K562 (cell line): ENCODE results near the gene GGNBP2. TPM values are rescaled to one million over a fixed set of nuclear protein-coding genes. Genes with fewer than 3 reads are reported as not detected.

Source experiments
- BACH1 ChIP-seq: fragments of 200-800 bp; sonication (Bioruptor generic); IDR thresholded peaks from 2 replicates; pipeline ENCODE4 v1.6.1; 2016; ENCODE audit warnings: missing genetic modification characterization, missing compliant biosample characterization
- FIP1L1 ChIP-seq: fragments of 200-400 bp; formaldehyde crosslinking; IDR thresholded peaks from 2 replicates; pipeline ENCODE4 v1.6.1; 2018; ENCODE audit warnings: mild to moderate bottlenecking, low read depth, low read length; ENCODE audit not compliant: poor library complexity, severe bottlenecking
- FOXK2 ChIP-seq, 2 experiments: fragments of 450-650 bp; IDR thresholded peaks in 1 of 2; conservative IDR thresholded peaks in 1 of 2; 2 replicates each; pipeline ENCODE4 v1.6.1; 2016; ENCODE audit warnings: low read depth in 2 of 2, mild to moderate bottlenecking in 1 of 2
- HDAC1 ChIP-seq, 2 experiments: fragments of 450-650 bp; IDR thresholded peaks; 2 replicates each; pipeline ENCODE4 v1.6.1; 2016 to 2017; ENCODE audit warnings: inconsistent platforms in 1 of 2, mild to moderate bottlenecking in 1 of 2, moderate library complexity in 1 of 2
- KAT7 ChIP-seq: sonication (generic); formaldehyde crosslinking; IDR thresholded peaks from 2 replicates; pipeline ENCODE4 v1.8.0; 2022; ENCODE audit warnings: missing genetic modification reagents, mild to moderate bottlenecking, borderline replicate concordance
- LEF1 ChIP-seq: fragments of 450-650 bp; IDR thresholded peaks from 2 replicates; pipeline ENCODE4 v1.6.1; 2016; ENCODE audit warnings: mild to moderate bottlenecking
- NCOA1 ChIP-seq: fragments of 450-650 bp; IDR thresholded peaks from 2 replicates; pipeline ENCODE4 v1.6.1; 2016; ENCODE audit warnings: low read depth
- NFIC ChIP-seq: fragments of 450-650 bp; IDR thresholded peaks from 2 replicates; pipeline ENCODE4 v1.6.1; 2017; ENCODE audit warnings: mild to moderate bottlenecking, inconsistent platforms
- TAF7 ChIP-seq: fragments of 450-650 bp; IDR thresholded peaks from 2 replicates; pipeline ENCODE4 v1.6.1; 2016; ENCODE audit warnings: missing genetic modification characterization, missing compliant biosample characterization
- ZNF174 ChIP-seq: fragments of 250-450 bp; sonication (Bioruptor Pico); IDR thresholded peaks from 2 replicates; pipeline ENCODE4 v1.4.0; 2020; ENCODE audit warnings: mild to moderate bottlenecking
- ZNF24 ChIP-seq: fragments of 450-650 bp; IDR thresholded peaks from 2 replicates; pipeline ENCODE4 v1.6.1; 2016
- ZNF408 ChIP-seq: fragments of 250-450 bp; sonication (Bioruptor Pico); IDR thresholded peaks from 2 replicates; pipeline ENCODE4 v1.4.0; 2020; ENCODE audit warnings: low read depth, mild to moderate bottlenecking, moderate library complexity
- polyA plus RNA-seq, 8 experiments: library from polyadenylated mRNA; depleted of rRNA in 4 of 8; stranded (reverse) in 5 of 8; unstranded in 3 of 8; fragments of >200 nt; fragmentation: Nextera tagmentation in 2 of 8; fragmentation: Illumina TruSeq in 1 of 8; extraction: Ambion mirVana in 2 of 8; extraction: Trizol in 1 of 8; gene quantifications; 2 replicates each; pipeline versions ENCODE4 v1.2.1 to v1.2.3, GENCODE V29; 2011 to 2014; ENCODE audit warnings: inconsistent platforms in 1 of 8, missing spikeins in 1 of 8
- total RNA-seq, 7 experiments: library from RNA; depleted of rRNA in 6 of 7; stranded (reverse); fragments of >200 nt in 6 of 7; fragmentation: Illumina TruSeq in 2 of 7; extraction: Trizol in 2 of 7; gene quantifications; 2 replicates each; pipeline versions ENCODE4 v1.2.1 to v1.2.3, GENCODE V29; 2011 to 2021; ENCODE audit warnings: low replicate concordance in 1 of 7
- TF ChIP-seq, protein P1 (sequence below), 2 experiments: fragments of 450-650 bp; IDR thresholded peaks; 2 replicates each; pipeline ENCODE4 v1.6.1; 2016
- TF ChIP-seq, protein P2 (sequence below): fragments of 450-650 bp; IDR thresholded peaks from 2 replicates; pipeline ENCODE4 v1.6.1; 2017; ENCODE audit warnings: antibody characterized with exemption
- TF ChIP-seq, protein P3 (sequence below): fragments of 250-450 bp; sonication (Bioruptor Pico); IDR thresholded peaks from 2 replicates; pipeline ENCODE4 v1.6.1; 2021; ENCODE audit warnings: mild to moderate bottlenecking
- TF ChIP-seq, protein P4 (sequence below): sonication (generic); formaldehyde crosslinking; IDR thresholded peaks from 2 replicates; pipeline ENCODE4 v1.8.0; 2023; ENCODE audit warnings: mild to moderate bottlenecking, missing genetic modification reagents
- TF ChIP-seq, protein P5 (sequence below), 2 experiments: fragments of 450-650 bp in 1 of 2; sonication (generic) in 1 of 2; formaldehyde crosslinking in 1 of 2; IDR thresholded peaks in 1 of 2; conservative IDR thresholded peaks in 1 of 2; 2 replicates each; pipeline versions ENCODE4 v1.6.1 to v1.8.1; 2016 to 2023; ENCODE audit warnings: mild to moderate bottlenecking in 2 of 2, moderate library complexity in 2 of 2, inconsistent platforms in 1 of 2, missing genetic modification reagents in 1 of 2

The GGNBP2 gene
- total and polyA plus RNA-seq, 9 of the 15 experiments (the other 6 are each of a cell fraction or from before 2014, with no cell fraction given): 35.7 to 96.6 (median 64.1) TPM

DNA sequence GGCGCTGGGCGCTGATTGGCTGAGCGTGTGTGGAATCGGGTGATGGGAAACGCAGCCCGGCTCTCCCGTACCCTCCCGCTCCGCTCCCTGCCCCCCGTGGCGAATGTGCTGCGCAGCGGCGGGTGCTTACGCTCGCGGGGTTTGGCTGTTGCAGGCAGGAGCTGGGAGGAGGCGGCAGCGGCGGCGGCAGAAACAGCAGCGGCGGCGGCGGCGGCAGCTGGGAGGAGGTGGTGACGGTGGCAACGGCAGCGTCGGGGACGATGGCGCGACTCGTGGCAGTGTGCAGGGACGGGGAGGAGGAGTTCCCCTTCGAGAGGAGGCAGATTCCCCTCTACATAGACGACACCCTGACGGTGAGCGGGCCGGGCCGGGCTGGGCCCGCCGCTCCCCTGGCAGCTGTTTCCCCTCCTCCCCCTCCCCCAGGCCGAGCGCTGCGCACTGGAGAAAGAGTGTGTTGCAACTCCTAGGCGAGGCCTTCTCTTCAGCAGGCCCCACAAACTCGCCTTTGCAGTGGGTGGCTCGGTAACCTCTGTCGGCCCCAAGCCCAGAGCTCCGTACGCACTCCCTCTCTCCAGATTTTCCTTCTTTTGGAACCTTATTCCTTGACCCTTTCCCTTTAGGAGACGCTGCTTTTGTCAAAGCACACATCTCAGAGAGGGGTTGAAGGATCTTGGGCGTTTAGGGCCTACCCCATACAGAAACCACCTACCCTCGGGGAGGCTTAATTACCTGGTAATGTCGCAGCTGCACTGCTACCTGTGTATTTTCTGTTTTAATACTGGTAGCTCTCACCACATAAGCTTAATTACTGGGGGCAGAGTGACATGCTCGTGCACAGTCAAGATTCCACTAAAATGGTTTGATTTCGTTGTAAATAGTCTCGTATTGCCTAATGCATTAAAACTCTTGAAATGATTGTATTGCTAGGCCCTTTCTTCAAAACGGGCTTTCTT is 1.0 kb downstream of the GGNBP2 start (continued):
- no peak for TF ChIP-seq TAF7 (tag)
- TF ChIP-seq, protein P1, sequence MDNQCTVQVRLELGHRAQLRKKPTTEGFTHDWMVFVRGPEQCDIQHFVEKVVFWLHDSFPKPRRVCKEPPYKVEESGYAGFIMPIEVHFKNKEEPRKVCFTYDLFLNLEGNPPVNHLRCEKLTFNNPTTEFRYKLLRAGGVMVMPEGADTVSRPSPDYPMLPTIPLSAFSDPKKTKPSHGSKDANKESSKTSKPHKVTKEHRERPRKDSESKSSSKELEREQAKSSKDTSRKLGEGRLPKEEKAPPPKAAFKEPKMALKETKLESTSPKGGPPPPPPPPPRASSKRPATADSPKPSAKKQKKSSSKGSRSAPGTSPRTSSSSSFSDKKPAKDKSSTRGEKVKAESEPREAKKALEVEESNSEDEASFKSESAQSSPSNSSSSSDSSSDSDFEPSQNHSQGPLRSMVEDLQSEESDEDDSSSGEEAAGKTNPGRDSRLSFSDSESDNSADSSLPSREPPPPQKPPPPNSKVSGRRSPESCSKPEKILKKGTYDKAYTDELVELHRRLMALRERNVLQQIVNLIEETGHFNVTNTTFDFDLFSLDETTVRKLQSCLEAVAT (IDR thresholded peaks at IDR 0.05): peak; percentile 25 to 70; a peak in 2 of 4 replicates
- TF ChIP-seq, protein P2, sequence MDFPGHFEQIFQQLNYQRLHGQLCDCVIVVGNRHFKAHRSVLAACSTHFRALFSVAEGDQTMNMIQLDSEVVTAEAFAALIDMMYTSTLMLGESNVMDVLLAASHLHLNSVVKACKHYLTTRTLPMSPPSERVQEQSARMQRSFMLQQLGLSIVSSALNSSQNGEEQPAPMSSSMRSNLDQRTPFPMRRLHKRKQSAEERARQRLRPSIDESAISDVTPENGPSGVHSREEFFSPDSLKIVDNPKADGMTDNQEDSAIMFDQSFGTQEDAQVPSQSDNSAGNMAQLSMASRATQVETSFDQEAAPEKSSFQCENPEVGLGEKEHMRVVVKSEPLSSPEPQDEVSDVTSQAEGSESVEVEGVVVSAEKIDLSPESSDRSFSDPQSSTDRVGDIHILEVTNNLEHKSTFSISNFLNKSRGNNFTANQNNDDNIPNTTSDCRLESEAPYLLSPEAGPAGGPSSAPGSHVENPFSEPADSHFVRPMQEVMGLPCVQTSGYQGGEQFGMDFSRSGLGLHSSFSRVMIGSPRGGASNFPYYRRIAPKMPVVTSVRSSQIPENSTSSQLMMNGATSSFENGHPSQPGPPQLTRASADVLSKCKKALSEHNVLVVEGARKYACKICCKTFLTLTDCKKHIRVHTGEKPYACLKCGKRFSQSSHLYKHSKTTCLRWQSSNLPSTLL: peak; percentile 68
- no peak for TF ChIP-seq ZNF174 (CRISPR knock-in tag)
- no peak for TF ChIP-seq ZNF24
- TF ChIP-seq FOXK2 (conservative IDR thresholded peaks at IDR 0.05 in 1 of 2, IDR thresholded peaks at IDR 0.05 in 1 of 2; ENCODE audit: low read depth in 2 of 2): peak; percentile 40 to 50; a peak in 3 of 4 replicates
- no peak for TF ChIP-seq ZNF408 (CRISPR knock-in tag)
- peak; percentile 79 for TF ChIP-seq FIP1L1
- TF ChIP-seq, protein P3, sequence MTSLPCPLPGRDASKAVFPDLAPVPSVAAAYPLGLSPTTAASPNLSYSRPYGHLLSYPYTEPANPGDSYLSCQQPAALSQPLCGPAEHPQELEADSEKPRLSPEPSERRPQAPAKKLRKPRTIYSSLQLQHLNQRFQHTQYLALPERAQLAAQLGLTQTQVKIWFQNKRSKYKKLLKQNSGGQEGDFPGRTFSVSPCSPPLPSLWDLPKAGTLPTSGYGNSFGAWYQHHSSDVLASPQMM: no peak
- no peak for TF ChIP-seq LEF1
- TF ChIP-seq NCOA1: no peak
- peak in 1 of 2 experiments; percentile 87; a peak in 2 of 4 replicates for TF ChIP-seq HDAC1 (IDR thresholded peaks at IDR 0.05)
- TF ChIP-seq, protein P4, sequence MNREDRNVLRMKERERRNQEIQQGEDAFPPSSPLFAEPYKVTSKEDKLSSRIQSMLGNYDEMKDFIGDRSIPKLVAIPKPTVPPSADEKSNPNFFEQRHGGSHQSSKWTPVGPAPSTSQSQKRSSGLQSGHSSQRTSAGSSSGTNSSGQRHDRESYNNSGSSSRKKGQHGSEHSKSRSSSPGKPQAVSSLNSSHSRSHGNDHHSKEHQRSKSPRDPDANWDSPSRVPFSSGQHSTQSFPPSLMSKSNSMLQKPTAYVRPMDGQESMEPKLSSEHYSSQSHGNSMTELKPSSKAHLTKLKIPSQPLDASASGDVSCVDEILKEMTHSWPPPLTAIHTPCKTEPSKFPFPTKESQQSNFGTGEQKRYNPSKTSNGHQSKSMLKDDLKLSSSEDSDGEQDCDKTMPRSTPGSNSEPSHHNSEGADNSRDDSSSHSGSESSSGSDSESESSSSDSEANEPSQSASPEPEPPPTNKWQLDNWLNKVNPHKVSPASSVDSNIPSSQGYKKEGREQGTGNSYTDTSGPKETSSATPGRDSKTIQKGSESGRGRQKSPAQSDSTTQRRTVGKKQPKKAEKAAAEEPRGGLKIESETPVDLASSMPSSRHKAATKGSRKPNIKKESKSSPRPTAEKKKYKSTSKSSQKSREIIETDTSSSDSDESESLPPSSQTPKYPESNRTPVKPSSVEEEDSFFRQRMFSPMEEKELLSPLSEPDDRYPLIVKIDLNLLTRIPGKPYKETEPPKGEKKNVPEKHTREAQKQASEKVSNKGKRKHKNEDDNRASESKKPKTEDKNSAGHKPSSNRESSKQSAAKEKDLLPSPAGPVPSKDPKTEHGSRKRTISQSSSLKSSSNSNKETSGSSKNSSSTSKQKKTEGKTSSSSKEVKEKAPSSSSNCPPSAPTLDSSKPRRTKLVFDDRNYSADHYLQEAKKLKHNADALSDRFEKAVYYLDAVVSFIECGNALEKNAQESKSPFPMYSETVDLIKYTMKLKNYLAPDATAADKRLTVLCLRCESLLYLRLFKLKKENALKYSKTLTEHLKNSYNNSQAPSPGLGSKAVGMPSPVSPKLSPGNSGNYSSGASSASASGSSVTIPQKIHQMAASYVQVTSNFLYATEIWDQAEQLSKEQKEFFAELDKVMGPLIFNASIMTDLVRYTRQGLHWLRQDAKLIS (CRISPR knock-in tag): no peak
- peak; percentile 84 for TF ChIP-seq NFIC
- TF ChIP-seq, protein P5, sequence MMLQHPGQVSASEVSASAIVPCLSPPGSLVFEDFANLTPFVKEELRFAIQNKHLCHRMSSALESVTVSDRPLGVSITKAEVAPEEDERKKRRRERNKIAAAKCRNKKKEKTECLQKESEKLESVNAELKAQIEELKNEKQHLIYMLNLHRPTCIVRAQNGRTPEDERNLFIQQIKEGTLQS (IDR thresholded peaks at IDR 0.05): peak; percentile 47
- TF ChIP-seq, protein P5 (CRISPR knock-in tag; conservative IDR thresholded peaks at IDR 0.05): no peak
- 0 out of 2 replicates have a peak, but pooled peaks have one; percentile 43 for TF ChIP-seq KAT7 (CRISPR knock-in tag)
- TF ChIP-seq BACH1 (tag): no peak
